ENCODE data around the gene LRRC49. TPM values are rescaled to one million over a fixed set of nuclear protein-coding genes. Genes with fewer than 3 reads are reported as not detected.
"Not testable (repeated sequence)": the region's sequence is repeated elsewhere in the genome, so short reads cannot be mapped to it uniquely, and the experiment has no call there.

LRRC49 gene
- total RNA-seq: 2.7 TPM

GRCh38 chr15:70892002-70892911 is at the start of gene LRRC49, which contains the start of gene THAP10:
LRRC49 (plus strand) TSS chr15:70892826; CDS start chr15:70892895, 69 bp downstream.
THAP10 (minus strand) TSS chr15:70892433; CDS start chr15:70892272, 161 bp downstream.
- peak; percentile 90 for ATAC-seq

GRCh38 chr15:70845602-70846360 is 46.8 kb upstream of the LRRC49 start:
- no peak for ATAC-seq

GRCh38 chr15:70851889-70852288 is 40.7 kb upstream of the LRRC49 start:
- ATAC-seq: no peak

- peak; percentile 45 for ATAC-seq
Observed at GRCh38 chr15:70852501-70853317, 39.9 kb upstream of the LRRC49 start.

- peak; percentile 45 for ATAC-seq
Observed at GRCh38 chr15:70853318-70853972, 39.2 kb upstream of the LRRC49 start.

GRCh38 chr15:70853973-70854665 is 38.5 kb upstream of the LRRC49 start, which contains the start of gene LARP6:
LARP6 (minus strand) TSS chr15:70854157; CDS start chr15:70854088, 69 bp downstream.
- peak; percentile 58 for ATAC-seq

GRCh38 chr15:70854666-70854976 is 38.0 kb upstream of the LRRC49 start:
- no peak for ATAC-seq

- no peak for ATAC-seq
Observed at GRCh38 chr15:70855764-70856163, 36.9 kb upstream of the LRRC49 start.

- ATAC-seq: no peak
Observed at GRCh38 chr15:70856177-70856883, 36.3 kb upstream of the LRRC49 start.

- peak; percentile 38 for ATAC-seq
Observed at GRCh38 chr15:70856884-70857561, 35.6 kb upstream of the LRRC49 start.

- no peak for ATAC-seq
Observed at GRCh38 chr15:70857562-70858285, 34.9 kb upstream of the LRRC49 start.

- ATAC-seq: not testable (repeated sequence)
Observed at GRCh38 chr15:70858614-70859321, 33.9 kb upstream of the LRRC49 start.

GRCh38 chr15:70859322-70859908 is 33.2 kb upstream of the LRRC49 start:
- no peak for ATAC-seq

- ATAC-seq: no peak
Observed at GRCh38 chr15:70859998-70860397, 32.6 kb upstream of the LRRC49 start.

- peak; percentile 75 for ATAC-seq
Observed at GRCh38 chr15:70863450-70864218, 29.0 kb upstream of the LRRC49 start.

- ATAC-seq: no peak
Observed at GRCh38 chr15:70866982-70867641, 25.5 kb upstream of the LRRC49 start.

GRCh38 chr15:70867911-70868467 is 24.6 kb upstream of the LRRC49 start:
- no peak for ATAC-seq
